Uterus (tissue), 4 donors: ENCODE data around the gene AMN. TPM values are rescaled to one million over a fixed set of nuclear protein-coding genes. Genes with fewer than 3 reads are reported as not detected.

Source experiments
- DNase-seq, 2 donors: peaks; one replicate each; pipeline ENCODE4 v3.0.0-alpha.2; 2019 to 2020
- H3K27ac ChIP-seq, 2 donors: fragments of 200-600 bp; sonication (generic); 1 replicate in 1 of 2; 2 replicates in 1 of 2; pipeline ENCODE4 v1.5.1; 2016 to 2018
- H3K27me3 ChIP-seq, 2 donors: fragments of 200-600 bp; sonication (generic); one replicate each; pipeline ENCODE4 v1.5.1; 2018 to 2019; ENCODE audit warnings: control low read depth in 1 of 2
- H3K36me3 ChIP-seq, 2 donors: fragments of 200-600 bp; sonication (generic); one replicate each; pipeline ENCODE4 v1.5.1; 2019; ENCODE audit warnings: control low read depth in 1 of 2
- H3K4me1 ChIP-seq, 2 donors: fragments of 200-600 bp; sonication (generic); one replicate each; pipeline ENCODE4 v1.5.1; 2018 to 2019; ENCODE audit warnings: control low read depth in 1 of 2
- H3K4me3 ChIP-seq, 2 donors: fragments of 200-600 bp; sonication (generic); 1 replicate in 1 of 2; 2 replicates in 1 of 2; pipeline ENCODE4 v1.5.1; 2018 to 2019; ENCODE audit warnings: mild to moderate bottlenecking in 1 of 2
- H3K9me3 ChIP-seq, 2 donors: fragments of 200-600 bp; sonication (generic); one replicate each; pipeline ENCODE4 v1.5.1; 2019; ENCODE audit warnings: control low read depth in 1 of 2
- POLR2A ChIP-seq, 2 donors: fragments of 450-650 bp; IDR thresholded peaks; one replicate each; pipeline ENCODE4 v1.6.1; 2016; ENCODE audit warnings: antibody characterized with exemption in 2 of 2, mild to moderate bottlenecking in 1 of 2, moderate library complexity in 1 of 2
- intact Hi-C: fragments of 100-400 bp; cut with DNase I; formaldehyde crosslinking; loops from one replicate; pipeline ENCODE4 v1.15.1; 2023; ENCODE audit warnings: low total_unique reads
- total RNA-seq, 4 donors: library from RNA; depleted of rRNA in 3 of 4; stranded (reverse); fragments of >200 nt in 3 of 4; gene quantifications; one replicate each; pipeline versions ENCODE4 v1.1.0 to v1.2.4, GENCODE V29; 2014 to 2023
- TF ChIP-seq, protein P1 (sequence below), 4 experiments: fragments of 200-600 bp in 2 of 4; fragments of 450-650 bp in 2 of 4; sonication (generic) in 2 of 4; IDR thresholded peaks; one replicate each; pipeline ENCODE4 v1.5.1; 2016 to 2019; ENCODE audit warnings: antibody characterized with exemption in 4 of 4, mild to moderate bottlenecking in 2 of 4, moderate library complexity in 1 of 4
- donor health status: DM: yes; HTN: yes; CAD: no.

AMN gene
- total RNA-seq, 4 donors from 2014 or later, result 0.69 to 2.9 TPM; not detected in 2

DNA sequence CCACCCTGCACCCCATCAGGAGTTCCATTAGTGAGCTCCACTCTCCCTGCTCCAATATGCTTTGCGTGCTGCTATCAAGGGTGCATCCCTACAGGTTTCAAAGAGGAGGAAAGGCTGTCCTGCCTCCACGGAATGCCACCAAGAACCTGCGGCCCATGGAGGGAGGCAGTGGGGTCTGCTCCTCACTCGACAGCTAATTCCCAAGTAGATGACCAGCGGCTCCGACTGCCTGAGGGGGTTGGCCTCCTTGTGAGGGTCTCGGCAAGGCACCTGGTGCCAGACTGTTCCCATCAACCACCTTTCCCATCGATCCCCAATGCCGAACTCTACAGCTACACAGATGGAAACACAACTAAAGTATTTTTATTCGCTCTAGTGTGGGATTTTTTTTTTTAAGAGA, 36.0 kb downstream of the AMN start:
- intact Hi-C loops, result no loop called here
- no peak overlapping the region for H3K4me3 ChIP-seq
- H3K36me3 ChIP-seq, result no peaks in the 10 kb centered on the region
- H3K27ac ChIP-seq, result no peak overlapping the region
- H3K27me3 ChIP-seq, result no peaks in the 10 kb centered on the region
- no peak for TF ChIP-seq POLR2A (IDR thresholded peaks at IDR 0.05)
- TF ChIP-seq, protein P1, sequence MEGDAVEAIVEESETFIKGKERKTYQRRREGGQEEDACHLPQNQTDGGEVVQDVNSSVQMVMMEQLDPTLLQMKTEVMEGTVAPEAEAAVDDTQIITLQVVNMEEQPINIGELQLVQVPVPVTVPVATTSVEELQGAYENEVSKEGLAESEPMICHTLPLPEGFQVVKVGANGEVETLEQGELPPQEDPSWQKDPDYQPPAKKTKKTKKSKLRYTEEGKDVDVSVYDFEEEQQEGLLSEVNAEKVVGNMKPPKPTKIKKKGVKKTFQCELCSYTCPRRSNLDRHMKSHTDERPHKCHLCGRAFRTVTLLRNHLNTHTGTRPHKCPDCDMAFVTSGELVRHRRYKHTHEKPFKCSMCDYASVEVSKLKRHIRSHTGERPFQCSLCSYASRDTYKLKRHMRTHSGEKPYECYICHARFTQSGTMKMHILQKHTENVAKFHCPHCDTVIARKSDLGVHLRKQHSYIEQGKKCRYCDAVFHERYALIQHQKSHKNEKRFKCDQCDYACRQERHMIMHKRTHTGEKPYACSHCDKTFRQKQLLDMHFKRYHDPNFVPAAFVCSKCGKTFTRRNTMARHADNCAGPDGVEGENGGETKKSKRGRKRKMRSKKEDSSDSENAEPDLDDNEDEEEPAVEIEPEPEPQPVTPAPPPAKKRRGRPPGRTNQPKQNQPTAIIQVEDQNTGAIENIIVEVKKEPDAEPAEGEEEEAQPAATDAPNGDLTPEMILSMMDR (IDR thresholded peaks at IDR 0.05), result no peak
- no peak for DNase-seq
- no peaks in the 10 kb centered on the region for H3K4me1 ChIP-seq
- H3K9me3 ChIP-seq, result no peaks in the 10 kb centered on the region

DNA sequence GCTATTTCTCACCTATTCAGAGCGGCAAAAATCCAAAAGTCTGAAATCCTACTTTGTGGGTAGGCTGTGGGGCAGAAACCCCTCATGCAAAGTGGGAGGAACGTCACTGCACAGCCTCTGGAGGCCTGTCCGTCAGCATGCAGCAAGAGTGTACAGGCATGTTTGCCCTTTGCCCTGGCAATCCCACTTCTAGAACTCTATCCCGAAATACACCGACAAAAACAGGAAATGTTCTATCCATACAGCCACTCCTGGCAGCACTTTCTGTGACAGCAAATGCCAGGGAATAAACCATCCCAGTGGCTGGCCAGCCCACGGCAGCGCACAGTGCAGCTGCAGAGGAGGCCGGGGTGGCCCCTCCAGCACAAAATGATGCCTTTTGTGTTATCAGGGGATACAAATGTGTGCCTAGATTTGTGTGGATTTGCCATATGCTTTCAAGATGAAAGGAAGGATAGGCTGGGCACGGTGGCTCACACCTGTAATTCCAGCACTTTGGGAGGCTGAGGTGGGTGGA, 39.7 kb downstream of the AMN start:
- intact Hi-C loops, result no loop called here
- no peaks in the 10 kb centered on the region for H3K36me3 ChIP-seq

DNA sequence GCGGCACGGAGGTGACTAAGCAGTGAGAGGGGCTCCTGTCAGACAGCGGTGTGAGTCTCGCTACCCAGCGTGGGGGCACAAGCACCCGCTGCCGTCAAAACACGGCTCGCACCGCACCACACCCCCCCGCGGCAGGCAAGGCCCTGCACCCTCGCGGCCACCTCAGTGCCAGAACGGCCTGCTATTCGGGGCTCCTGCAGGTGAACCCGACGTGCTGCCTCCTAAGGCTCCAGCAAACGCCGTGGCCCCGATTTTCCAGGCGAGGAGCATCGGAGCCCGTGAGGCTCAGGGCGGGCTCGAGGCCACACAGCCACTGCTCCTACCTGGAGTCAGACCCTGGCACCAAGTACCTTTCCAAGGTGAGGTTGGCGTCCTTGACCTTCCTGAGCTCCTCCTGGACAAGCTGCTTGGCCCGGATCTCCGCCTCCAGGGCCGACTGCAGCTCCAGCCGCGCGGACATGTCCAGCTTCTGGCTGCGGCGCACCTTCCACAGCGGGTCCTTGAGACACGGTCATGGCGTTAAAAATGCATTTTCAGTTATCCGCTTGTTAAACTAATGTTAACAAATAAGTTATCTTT, 41.8 kb downstream of the AMN start:
- no peak for DNase-seq
- H3K4me1 ChIP-seq, result no peaks in the 10 kb centered on the region
- no peaks in the 10 kb centered on the region for H3K36me3 ChIP-seq
- no peaks in the 10 kb centered on the region for H3K9me3 ChIP-seq
- no peak overlapping the region for H3K27ac ChIP-seq
- no peaks in the 10 kb centered on the region for H3K27me3 ChIP-seq
- intact Hi-C loops, result no loop called here
- TF ChIP-seq, protein P1 (IDR thresholded peaks at IDR 0.05), result no peak
- TF ChIP-seq POLR2A (IDR thresholded peaks at IDR 0.05), result no peak
- H3K4me3 ChIP-seq, result no peak overlapping the region

More for the DNA sequence above, 39.7 kb downstream of the AMN start:
- Histone ChIP-seq H3K9me3 (no peaks in the 10 kb centered on the region), H3K27ac (no peak overlapping the region), H3K4me1 (no peaks in the 10 kb centered on the region), H3K4me3 (no peak overlapping the region), H3K27me3 (no peaks in the 10 kb centered on the region)
- no peak for DNase-seq
- TF ChIP-seq, protein P1 (IDR thresholded peaks at IDR 0.05), result no peak
- TF ChIP-seq POLR2A (IDR thresholded peaks at IDR 0.05), result no peak

DNA sequence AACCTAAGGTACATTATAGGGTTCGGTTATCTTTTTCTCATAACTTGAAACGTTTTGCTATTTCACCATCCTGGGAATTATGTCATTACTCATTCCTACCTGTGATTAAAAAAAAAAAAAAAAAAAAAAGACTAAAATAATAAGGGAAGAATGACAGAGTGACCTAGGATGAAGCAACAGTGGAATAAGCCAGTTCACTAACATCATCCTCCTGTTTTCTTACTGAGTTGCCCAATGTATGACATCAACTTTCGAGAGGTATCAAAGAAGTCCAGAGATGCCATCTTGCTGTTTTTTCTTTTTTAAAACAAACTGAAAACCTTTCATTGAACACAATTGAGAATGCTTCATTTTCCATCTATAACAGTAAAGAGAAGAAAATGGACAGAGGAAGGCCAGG, 42.8 kb downstream of the AMN start:
- no peaks in the 10 kb centered on the region for H3K36me3 ChIP-seq
- H3K27me3 ChIP-seq, result no peaks in the 10 kb centered on the region
- no peaks in the 10 kb centered on the region for H3K9me3 ChIP-seq
- no peak overlapping the region for H3K4me3 ChIP-seq
- no peak for DNase-seq
- no peak for TF ChIP-seq POLR2A (IDR thresholded peaks at IDR 0.05)
- TF ChIP-seq, protein P1 (IDR thresholded peaks at IDR 0.05), result no peak
- H3K27ac ChIP-seq, result no peak overlapping the region
- intact Hi-C loops, result no loop called here
- no peaks in the 10 kb centered on the region for H3K4me1 ChIP-seq

DNA sequence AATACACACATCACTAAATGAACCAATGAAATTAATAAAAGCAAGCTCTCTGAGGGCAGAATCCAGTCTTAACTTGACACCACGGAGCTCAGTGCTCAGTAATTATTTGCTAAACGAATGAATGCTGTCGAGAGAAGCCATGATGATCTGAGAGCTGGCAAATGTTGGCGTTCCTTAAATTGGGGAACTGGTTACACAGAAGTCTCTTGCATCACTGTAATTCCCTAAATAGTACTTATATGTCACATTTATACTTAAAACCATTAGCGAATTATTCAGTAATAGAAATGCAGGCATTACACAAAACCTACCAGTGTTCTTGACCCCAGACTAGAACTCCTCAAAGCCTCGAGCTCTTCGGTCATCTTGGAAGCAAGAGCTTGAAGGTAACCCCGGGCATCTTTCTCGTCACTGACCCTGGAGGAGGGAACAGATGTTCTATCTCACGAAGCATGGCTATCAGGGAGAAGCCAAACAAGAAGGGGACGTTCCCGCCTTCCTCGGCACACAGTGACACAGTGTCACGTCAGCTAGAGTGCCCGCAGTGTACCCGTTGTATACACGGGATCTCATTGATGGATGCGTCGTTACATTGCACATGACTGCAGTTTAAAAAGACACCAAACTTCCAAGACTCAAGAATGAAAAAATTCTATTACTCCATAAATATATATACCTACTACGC, 43.6 kb downstream of the AMN start:
- TF ChIP-seq POLR2A (IDR thresholded peaks at IDR 0.05), result no peak
- TF ChIP-seq, protein P1 (IDR thresholded peaks at IDR 0.05), result no peak
- Histone ChIP-seq H3K36me3 (no peaks in the 10 kb centered on the region), H3K4me3 (no peak overlapping the region), H3K4me1 (no peaks in the 10 kb centered on the region), H3K27ac (no peak overlapping the region), H3K27me3 (no peaks in the 10 kb centered on the region), H3K9me3 (no peaks in the 10 kb centered on the region)
- no peak for DNase-seq
- intact Hi-C loops, result no loop called here
